Activated CD4-positive, CD25-positive, alpha-beta regulatory T cell treated with anti-CD3 and anti-CD28 coated beads, Interleukin-2, amount 50 U/mL, for 24 hours (primary cell): Measurements from ENCODE around the gene ASGR2.
"Not testable (repeated sequence)": the region's sequence is repeated elsewhere in the genome, so short reads cannot be mapped to it uniquely, and the experiment has no call there.

Source experiments
- ATAC-seq, 2 donors: fragments of 150-1000 bp; cut with Tn5 transposase; one replicate each; pipeline ENCODE4 v1.10.0; 2021; ENCODE audit warnings: mild to moderate bottlenecking in 1 of 2, moderate library complexity in 1 of 2

Gene ASGR2

GRCh38 chr17:7123844-7124243, 9.2 kb upstream of the ASGR2 start:
- ATAC-seq = no peak

GRCh38 chr17:7122381-7122780, 7.8 kb upstream of the ASGR2 start:
- no peak for ATAC-seq

DNA sequence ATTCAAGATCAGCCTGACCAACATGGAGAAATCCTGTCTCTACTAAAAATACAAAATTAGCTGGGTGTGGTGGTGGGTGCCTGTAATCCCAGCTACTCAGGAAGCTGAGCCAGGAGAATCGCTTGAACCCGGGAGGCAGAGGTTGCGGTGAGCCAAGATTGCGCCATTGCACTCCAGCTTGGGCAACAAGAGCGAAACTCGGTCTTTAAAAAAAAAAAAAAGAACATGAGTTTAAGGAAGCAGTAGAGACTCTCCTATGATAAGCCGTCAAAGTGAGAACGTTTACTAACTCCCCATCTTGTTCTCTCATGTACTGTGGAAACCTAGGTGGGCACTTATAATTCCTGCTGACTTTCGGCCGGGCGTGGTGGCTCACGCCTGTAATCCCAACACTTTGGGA, 6.0 kb upstream of the ASGR2 start:
- ATAC-seq = not testable (repeated sequence)

GRCh38 chr17:7120123-7120522, 5.5 kb upstream of the ASGR2 start:
- ATAC-seq = no peak

GRCh38 chr17:7119314-7119713, 4.7 kb upstream of the ASGR2 start:
- ATAC-seq = no peak

GRCh38 chr17:7114875-7115614, 423 bp upstream of the ASGR2 start:
- ATAC-seq = no peak

DNA sequence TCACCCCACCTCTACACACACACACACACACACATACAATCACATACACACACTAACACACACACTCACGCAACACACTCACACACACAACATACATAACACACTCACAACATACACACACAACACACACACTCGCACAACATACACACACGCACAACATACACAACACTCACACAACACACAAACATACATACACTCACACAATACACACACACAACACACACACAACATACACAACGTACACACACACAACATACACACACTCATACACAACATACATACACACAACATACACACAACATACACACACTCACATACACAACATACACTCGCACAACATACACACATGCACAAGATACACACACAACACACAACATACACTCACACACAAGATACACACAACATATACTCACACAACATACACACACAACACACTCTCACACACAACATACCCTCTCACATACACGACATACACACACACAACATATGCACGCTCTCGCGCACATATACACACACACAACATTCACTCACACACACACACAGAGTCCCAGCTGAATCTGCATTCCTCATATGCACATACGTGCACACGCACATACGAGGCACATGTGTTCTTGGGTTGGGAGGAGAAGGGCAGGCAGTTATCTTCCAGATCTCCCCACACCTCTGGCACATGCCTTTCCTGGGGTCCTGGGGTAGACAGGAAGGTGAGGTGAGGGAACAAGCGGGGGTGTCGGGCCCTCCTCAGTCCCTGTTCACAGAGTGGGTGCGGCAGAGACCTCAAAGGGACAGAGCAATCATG, 1.1 kb downstream of the ASGR2 start:
- no peak for ATAC-seq

- no peak for ATAC-seq
These were observed 2.0 kb downstream of the ASGR2 start for GRCh38 chr17:7112510-7113108.

GRCh38 chr17:7111784-7112509, 2.7 kb downstream of the ASGR2 start:
- no peak for ATAC-seq

DNA sequence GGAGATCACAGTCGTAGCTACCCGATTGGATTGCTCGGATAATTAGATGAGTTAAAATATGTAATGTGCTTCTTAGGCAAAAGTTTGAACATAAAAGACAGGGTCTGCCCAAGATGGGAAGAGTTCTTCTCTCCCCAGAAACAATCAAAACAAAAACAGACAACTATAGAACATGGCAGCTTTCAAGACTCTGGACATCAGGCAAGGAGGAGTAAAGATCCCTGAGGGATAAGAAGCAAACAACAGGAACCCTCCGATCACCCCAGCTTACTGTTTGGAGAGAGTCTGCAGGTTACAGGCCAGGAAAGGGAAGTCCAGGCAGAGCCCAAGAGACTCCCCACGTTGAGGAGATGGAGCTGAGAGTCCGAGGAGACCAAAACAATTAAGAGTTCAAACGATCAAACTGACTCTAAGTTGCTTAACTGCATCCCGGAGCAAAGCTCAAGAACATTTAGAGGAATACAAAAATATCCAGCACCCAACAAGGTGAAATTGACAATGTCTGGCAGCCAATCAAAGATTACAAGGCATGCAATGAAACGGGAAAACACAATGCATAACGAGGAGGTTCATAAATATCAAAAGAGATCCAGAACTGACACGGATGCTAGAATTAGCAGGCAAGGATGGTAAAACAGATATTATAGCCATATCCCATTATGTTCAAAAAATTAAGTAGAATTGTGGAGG, 3.9 kb downstream of the ASGR2 start:
- ATAC-seq = no peak

DNA sequence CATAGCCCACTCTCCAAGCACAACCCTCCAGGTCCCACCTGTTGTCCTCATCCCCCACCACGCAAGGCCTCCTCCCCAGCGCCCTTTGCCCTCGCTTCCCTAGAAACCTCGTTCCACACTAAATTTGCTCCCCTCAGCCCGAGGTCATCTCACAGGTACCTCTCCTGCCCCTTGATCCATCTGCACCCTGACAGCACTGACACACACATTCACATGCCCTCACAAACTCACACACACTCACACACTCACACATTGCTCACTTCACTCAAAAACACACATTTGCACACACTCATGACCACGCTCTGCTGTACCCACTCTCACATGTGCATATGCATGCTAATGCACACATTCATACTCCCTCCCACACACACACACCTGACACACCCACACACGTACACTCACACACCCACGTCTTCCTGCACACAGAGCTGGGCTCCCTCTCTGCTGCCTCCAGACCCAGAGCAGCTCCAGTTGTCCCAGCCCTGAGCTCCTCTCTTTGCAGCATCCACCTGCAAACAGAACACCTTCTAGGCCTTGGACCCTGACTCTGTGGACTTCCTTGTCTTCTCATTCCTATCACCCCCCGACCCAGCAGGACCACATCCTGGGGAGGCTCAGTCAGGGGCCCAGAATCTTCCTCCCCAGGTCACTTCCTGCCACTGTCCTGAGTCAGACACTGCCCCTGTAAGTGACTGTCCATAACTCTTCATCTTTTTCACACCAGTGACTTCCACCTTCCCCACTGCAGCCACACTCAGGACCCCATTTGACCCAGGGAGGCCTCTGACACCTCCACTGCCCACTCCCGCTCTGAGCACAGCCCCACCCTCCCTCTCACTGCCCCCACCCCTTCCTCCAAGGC, 4.9 kb downstream of the ASGR2 start:
- ATAC-seq = no peak

DNA sequence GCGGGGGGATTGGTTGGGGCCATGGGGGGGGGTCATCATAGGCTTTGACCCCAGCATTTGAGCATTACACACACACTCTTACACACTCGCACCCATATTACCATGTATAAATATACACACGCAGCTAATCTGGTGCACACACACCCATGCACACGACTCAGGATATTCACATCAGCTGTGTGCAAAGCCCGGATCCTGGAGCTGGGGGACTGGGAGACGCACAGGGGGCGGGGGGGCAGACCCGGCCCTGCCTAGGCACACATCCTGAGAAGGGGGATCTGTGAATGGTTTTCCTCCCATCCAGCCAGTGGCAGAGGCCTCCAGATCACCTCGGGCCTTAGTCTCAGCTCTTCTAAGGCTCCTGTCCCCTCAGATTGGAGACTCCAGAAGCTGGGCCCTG, 5.6 kb downstream of the ASGR2 start:
- ATAC-seq = no peak

DNA sequence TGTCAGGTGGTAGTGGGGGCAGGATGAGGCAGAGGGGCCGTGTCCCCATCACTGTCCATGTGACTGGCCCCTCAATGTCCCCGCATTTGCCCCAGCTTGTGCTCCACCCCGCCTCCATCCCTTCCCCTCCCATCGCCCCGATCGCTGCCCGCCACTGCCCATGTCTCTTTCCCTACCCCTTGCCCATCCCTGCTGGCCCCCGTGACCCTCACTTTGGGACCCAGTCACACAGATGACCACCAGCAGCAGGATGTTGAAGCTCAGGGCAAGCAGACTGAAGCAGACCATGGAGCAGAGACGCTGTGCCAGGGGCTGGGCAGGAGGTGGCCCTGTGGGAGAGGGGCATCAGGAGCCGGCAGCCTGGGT, 6.1 kb downstream of the ASGR2 start:
- ATAC-seq = no peak

- ATAC-seq = no peak
These were observed 6.6 kb downstream of the ASGR2 start for GRCh38 chr17:7107795-7108559.

GRCh38 chr17:7107012-7107754, 7.4 kb downstream of the ASGR2 start:
- ATAC-seq = no peak

GRCh38 chr17:7102421-7102820, 12.2 kb downstream of the ASGR2 start:
- no peak for ATAC-seq

DNA sequence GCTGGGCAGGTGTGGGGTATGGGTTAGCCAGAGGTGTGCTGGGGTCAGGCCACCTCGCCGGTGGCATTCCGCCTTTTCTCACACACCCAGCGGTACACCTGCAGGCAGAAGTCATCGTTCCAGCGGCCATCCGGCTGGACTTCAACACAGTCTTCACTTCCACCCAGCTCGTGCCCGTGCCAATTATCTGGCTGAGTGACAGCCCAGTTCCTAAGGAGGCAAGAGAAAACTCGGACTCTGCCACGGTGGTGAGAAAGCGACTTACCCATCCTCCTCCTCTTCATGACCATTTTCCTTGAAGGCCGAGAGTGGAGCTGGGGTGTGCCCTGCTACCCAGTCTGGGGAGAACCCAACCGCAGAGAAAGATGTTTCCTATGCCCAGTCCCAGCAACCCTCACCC, 13.1 kb downstream of the ASGR2 start:
- no peak for ATAC-seq

- not testable (repeated sequence) for ATAC-seq
These were observed 13.8 kb downstream of the ASGR2 start for GRCh38 chr17:7100641-7101379.

- no peak for ATAC-seq
These were observed 15.7 kb downstream of the ASGR2 start for GRCh38 chr17:7098802-7099459.
